Muscle layer of duodenum (tissue), 2 donors: ENCODE results near the gene NOS1AP.
"Not testable (repeated sequence)": the region's sequence is repeated elsewhere in the genome, so short reads cannot be mapped to it uniquely, and the experiment has no call there.

Source experiments
- H3K27ac ChIP-seq: one replicate; pipeline ENCODE4 v1.7.0; 2013; ENCODE audit warnings: mild to moderate bottlenecking, low read length
- H3K27me3 ChIP-seq: one replicate; pipeline ENCODE4 v1.7.0; 2013; ENCODE audit warnings: low read depth, mild to moderate bottlenecking, control low read depth, low read length
- H3K36me3 ChIP-seq, 2 donors: one replicate each; pipeline ENCODE4 v1.7.0; 2013; ENCODE audit warnings: low read length in 2 of 2, control low read depth in 1 of 2, mild to moderate bottlenecking in 1 of 2; ENCODE audit not compliant: insufficient read depth in 2 of 2, control insufficient read depth in 1 of 2
- H3K4me1 ChIP-seq, 2 donors: one replicate each; pipeline ENCODE4 v1.7.0; 2013; ENCODE audit warnings: low read length in 2 of 2, mild to moderate bottlenecking in 2 of 2, control low read depth in 1 of 2, moderate library complexity in 1 of 2; ENCODE audit not compliant: insufficient read depth in 2 of 2, control insufficient read depth in 1 of 2
- H3K4me3 ChIP-seq, 2 donors: one replicate each; pipeline ENCODE4 v1.7.0; 2013; ENCODE audit warnings: low read length in 2 of 2, low read depth in 1 of 2, mild to moderate bottlenecking in 1 of 2
- H3K9me3 ChIP-seq, 2 donors: one replicate each; pipeline ENCODE4 v1.7.0; 2013; ENCODE audit warnings: low read length in 2 of 2, control low read depth in 1 of 2, mild to moderate bottlenecking in 1 of 2; ENCODE audit not compliant: control insufficient read depth in 1 of 2
- donor health status: healthy.

NOS1AP gene

DNA sequence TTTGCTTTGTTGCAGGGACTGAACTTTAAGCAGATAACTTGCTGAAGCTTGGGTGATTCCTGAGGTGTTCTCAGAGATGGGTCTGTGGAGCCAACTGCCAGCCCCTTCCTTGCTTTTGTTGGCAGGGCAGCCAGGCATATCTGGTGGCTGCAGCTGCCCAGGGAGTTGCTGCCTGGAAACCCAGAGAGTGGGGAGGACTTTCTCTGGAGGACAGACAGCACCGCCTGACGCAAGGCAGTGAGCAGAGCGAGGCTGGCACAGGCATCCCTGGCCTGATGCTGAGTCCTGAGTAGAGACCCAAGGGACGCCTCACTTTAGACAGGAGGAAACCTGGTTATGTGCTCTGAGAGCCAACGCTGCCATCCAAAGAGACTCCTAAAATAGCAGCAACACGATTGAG lies 36.1 kb upstream of the NOS1AP start:
- no peaks in the 10 kb centered on the region for H3K4me1 ChIP-seq
- no peaks in the 10 kb centered on the region for H3K36me3 ChIP-seq
- H3K4me3 ChIP-seq = no peak overlapping the region
- H3K27me3 ChIP-seq = no peaks in the 10 kb centered on the region
- H3K9me3 ChIP-seq = no peaks in the 10 kb centered on the region
- no peak overlapping the region for H3K27ac ChIP-seq

DNA sequence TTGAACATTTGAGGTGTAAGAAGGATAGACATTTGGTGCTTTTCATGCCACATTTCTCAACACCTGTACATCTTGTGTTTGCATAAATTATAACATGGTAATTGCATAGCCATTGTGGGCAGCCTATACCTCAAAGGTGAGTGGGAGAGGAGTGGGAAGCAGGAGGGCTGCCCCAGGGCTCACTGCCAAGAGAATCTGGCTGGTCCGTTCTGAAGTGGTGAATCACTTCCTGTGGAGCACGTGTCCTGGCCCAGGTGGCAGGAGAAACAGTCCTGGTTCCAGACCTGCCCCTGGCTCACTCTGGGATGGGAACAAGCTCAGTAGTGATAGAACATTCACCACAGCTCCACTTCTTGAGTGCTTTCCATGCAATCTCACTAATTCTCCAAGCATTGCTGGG lies 34.2 kb upstream of the NOS1AP start:
- no peaks in the 10 kb centered on the region for H3K9me3 ChIP-seq
- no peak overlapping the region for H3K4me3 ChIP-seq
- H3K4me1 ChIP-seq = no peaks in the 10 kb centered on the region
- H3K27ac ChIP-seq = no peak overlapping the region
- H3K36me3 ChIP-seq = no peaks in the 10 kb centered on the region
- H3K27me3 ChIP-seq = no peaks in the 10 kb centered on the region

GRCh38 chr1:162036163-162036562 lies 33.3 kb upstream of the NOS1AP start:
- H3K27me3 ChIP-seq = no peaks in the 10 kb centered on the region

GRCh38 chr1:162038624-162039023 lies 30.9 kb upstream of the NOS1AP start:
- Histone ChIP-seq H3K27ac (no peak overlapping the region), H3K27me3 (no peaks in the 10 kb centered on the region), H3K4me3 (no peak overlapping the region), H3K4me1 (no peaks in the 10 kb centered on the region), H3K9me3 (peaks cover 0 to 3% of the 10 kb centered on the region in 2 donors), H3K36me3 (no peaks in the 10 kb centered on the region)

More at GRCh38 chr1:162036163-162036562, 33.3 kb upstream of the NOS1AP start:
- Histone ChIP-seq H3K36me3 (no peaks in the 10 kb centered on the region), H3K4me3 (no peak overlapping the region), H3K27ac (no peak overlapping the region), H3K4me1 (no peaks in the 10 kb centered on the region), H3K9me3 (no peaks in the 10 kb centered on the region)

DNA sequence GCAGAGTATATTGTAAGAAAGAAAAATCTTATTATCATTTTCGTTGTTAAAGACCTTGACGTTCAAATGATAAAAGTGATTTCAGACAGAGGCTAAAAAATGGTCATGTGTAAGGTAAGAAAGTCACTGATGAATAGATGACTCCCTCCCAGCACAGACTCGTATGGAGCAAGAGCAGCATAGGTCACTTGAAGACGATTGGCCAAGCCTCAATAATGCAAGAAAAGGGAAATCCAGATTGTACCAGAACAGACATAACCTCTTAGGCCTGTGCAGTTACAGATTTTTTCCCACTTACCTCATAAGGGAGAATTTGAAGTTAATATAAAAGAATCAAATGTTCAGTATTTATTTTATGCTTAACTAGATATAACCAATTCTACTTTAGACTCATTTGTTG lies 29.5 kb upstream of the NOS1AP start:
- H3K27ac ChIP-seq = no peak overlapping the region

GRCh38 chr1:162040657-162041056 lies 28.8 kb upstream of the NOS1AP start:
- no peaks in the 10 kb centered on the region for H3K36me3 ChIP-seq
- no peaks in the 10 kb centered on the region for H3K4me1 ChIP-seq
- H3K27ac ChIP-seq = no peak overlapping the region
- no peaks in the 10 kb centered on the region for H3K27me3 ChIP-seq
- H3K4me3 ChIP-seq = no peak overlapping the region
- H3K9me3 ChIP-seq = peaks cover 0 to 3% of the 10 kb centered on the region in 2 donors

More for the DNA sequence above, 29.5 kb upstream of the NOS1AP start:
- H3K36me3 ChIP-seq = no peaks in the 10 kb centered on the region
- H3K4me3 ChIP-seq = no peak overlapping the region
- H3K9me3 ChIP-seq = peaks cover 0 to 3% of the 10 kb centered on the region in 2 donors
- H3K27me3 ChIP-seq = no peaks in the 10 kb centered on the region
- H3K4me1 ChIP-seq = no peaks in the 10 kb centered on the region

- no peak overlapping the region for H3K4me3 ChIP-seq
- H3K9me3 ChIP-seq = peaks cover 0 to 3% of the 10 kb centered on the region in 2 donors
- H3K27me3 ChIP-seq = no peaks in the 10 kb centered on the region
- H3K4me1 ChIP-seq = no peaks in the 10 kb centered on the region
- H3K27ac ChIP-seq = no peak overlapping the region
- H3K36me3 ChIP-seq = no peaks in the 10 kb centered on the region
These were observed 27.1 kb upstream of the NOS1AP start for GRCh38 chr1:162042361-162042760.

GRCh38 chr1:162046921-162047320 lies 22.6 kb upstream of the NOS1AP start:
- no peaks in the 10 kb centered on the region for H3K4me1 ChIP-seq
- H3K36me3 ChIP-seq = no peaks in the 10 kb centered on the region
- peaks cover 0 to 3% of the 10 kb centered on the region in 2 donors for H3K9me3 ChIP-seq
- no peak overlapping the region for H3K27ac ChIP-seq
- no peaks in the 10 kb centered on the region for H3K27me3 ChIP-seq
- H3K4me3 ChIP-seq = no peak overlapping the region

- H3K27ac ChIP-seq, H3K4me3 ChIP-seq, H3K27me3 ChIP-seq, H3K36me3 ChIP-seq, H3K4me1 ChIP-seq, H3K9me3 ChIP-seq: not testable (repeated sequence)
These were observed 15.5 kb upstream of the NOS1AP start for GRCh38 chr1:162053949-162054348.

GRCh38 chr1:162055062-162055461 lies 14.4 kb upstream of the NOS1AP start:
- H3K4me1 ChIP-seq = no peaks in the 10 kb centered on the region
- H3K4me3 ChIP-seq = no peak overlapping the region
- no peak overlapping the region for H3K27ac ChIP-seq
- H3K27me3 ChIP-seq = no peaks in the 10 kb centered on the region
- no peaks in the 10 kb centered on the region for H3K9me3 ChIP-seq
- no peaks in the 10 kb centered on the region for H3K36me3 ChIP-seq

DNA sequence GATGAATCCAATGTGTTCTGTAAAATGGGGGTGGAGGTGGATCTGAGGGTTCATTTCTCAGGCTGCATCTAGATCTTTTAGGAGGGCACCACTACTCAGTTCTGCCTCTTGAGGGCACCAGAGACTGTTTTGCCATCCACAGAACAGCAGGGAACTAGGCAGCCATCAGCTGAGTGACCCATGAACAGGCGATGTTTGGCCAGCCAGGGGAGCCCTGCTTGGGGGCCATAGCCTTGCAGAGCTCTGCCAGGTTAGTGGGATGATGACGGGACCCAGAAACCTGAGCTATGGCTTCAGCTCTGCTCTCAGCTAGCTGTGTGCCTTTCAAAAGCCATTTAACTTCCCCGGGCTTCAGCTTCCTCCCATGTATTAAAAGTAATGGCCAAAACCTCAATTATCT lies 13.4 kb upstream of the NOS1AP start:
- Histone ChIP-seq H3K4me3 (no peak overlapping the region), H3K27me3 (no peaks in the 10 kb centered on the region), H3K9me3 (no peaks in the 10 kb centered on the region), H3K36me3 (no peaks in the 10 kb centered on the region), H3K27ac (no peak overlapping the region), H3K4me1 (no peaks in the 10 kb centered on the region)

- no peaks in the 10 kb centered on the region for H3K27me3 ChIP-seq
- H3K27ac ChIP-seq = no peak overlapping the region
- no peaks in the 10 kb centered on the region for H3K4me1 ChIP-seq
- H3K36me3 ChIP-seq = no peaks in the 10 kb centered on the region
- no peaks in the 10 kb centered on the region for H3K9me3 ChIP-seq
- H3K4me3 ChIP-seq = no peak overlapping the region
These were observed 12.9 kb upstream of the NOS1AP start for GRCh38 chr1:162056579-162056978.
